H1 (cell line): ENCODE data around the gene PPP1R3G.

Experiments
- CEBPB ChIP-seq: IDR thresholded peaks from 2 replicates; pipeline ENCODE4 v1.6.1; 2012; ENCODE audit warnings: low read depth, low read length
- CTCF ChIP-seq, 3 experiments: IDR thresholded peaks; 1 replicate in 2 of 3; 2 replicates in 1 of 3; pipeline versions ENCODE4 v1.5.1 to v1.6.1; 2011; ENCODE audit warnings: low read length in 3 of 3, mild to moderate bottlenecking in 3 of 3, inconsistent platforms in 2 of 3, low read depth in 1 of 3, moderate library complexity in 1 of 3; ENCODE audit not compliant: insufficient read depth in 1 of 3; ENCODE audit errors: control extremely low read depth in 1 of 3
- EGR1 ChIP-seq: IDR thresholded peaks from 2 replicates; pipeline ENCODE4 v1.6.1; 2011; ENCODE audit warnings: low read depth, low read length, borderline replicate concordance
- EP300 ChIP-seq, 2 experiments: IDR thresholded peaks; 1 replicate in 1 of 2; 2 replicates in 1 of 2; pipeline ENCODE4 v1.6.1; 2011 to 2012; ENCODE audit warnings: low read depth in 2 of 2, low read length in 2 of 2, mild to moderate bottlenecking in 2 of 2, borderline replicate concordance in 1 of 2, inconsistent platforms in 1 of 2, moderate library complexity in 1 of 2
- GABPA ChIP-seq: IDR thresholded peaks from 2 replicates; pipeline ENCODE4 v1.6.1; 2011; ENCODE audit warnings: mild to moderate bottlenecking, low read length, moderate library complexity, borderline replicate concordance; ENCODE audit not compliant: insufficient read depth
- HDAC6 ChIP-seq: IDR thresholded peaks from one replicate; pipeline ENCODE4 v1.7.1; 2012; ENCODE audit warnings: low read depth, mild to moderate bottlenecking, inconsistent platforms, low read length, moderate library complexity
- JUN ChIP-seq: IDR thresholded peaks from 2 replicates; pipeline ENCODE4 v1.6.1; 2011; ENCODE audit warnings: low read depth, mild to moderate bottlenecking, improper control_type of control experiment, low read length
- POLR2A ChIP-seq, 2 experiments: IDR thresholded peaks; 1 replicate in 1 of 2; 2 replicates in 1 of 2; pipeline ENCODE4 v1.6.1; 2011; ENCODE audit warnings: low read depth in 2 of 2, low read length in 2 of 2, mild to moderate bottlenecking in 2 of 2; ENCODE audit errors: control extremely low read depth in 1 of 2
- POLR2AphosphoS5 ChIP-seq: IDR thresholded peaks from 2 replicates; pipeline ENCODE4 v1.6.1; 2011; ENCODE audit warnings: low read depth, low read length
- RNF2 ChIP-seq: fragments of 200-900, 300-1000 bp; sonication (generic); IDR thresholded peaks from 2 replicates; pipeline ENCODE4 v1.7.1; 2016; ENCODE audit warnings: borderline replicate concordance, low read depth, mild to moderate bottlenecking, antibody characterized with exemption, low read length; ENCODE audit not compliant: poor library complexity, severe bottlenecking; ENCODE audit errors: missing control alignments
- SP2 ChIP-seq: IDR thresholded peaks from 2 replicates; pipeline ENCODE4 v1.6.1; 2012; ENCODE audit warnings: mild to moderate bottlenecking, low read length, inconsistent platforms
- TBP ChIP-seq: IDR thresholded peaks from 2 replicates; pipeline ENCODE4 v1.6.1; 2011; ENCODE audit warnings: low read depth, low read length, improper control_type of control experiment
- ZNF274 ChIP-seq: IDR thresholded peaks from 2 replicates; pipeline ENCODE4 v1.7.0; 2012; ENCODE audit warnings: low read length, borderline replicate concordance; ENCODE audit errors: extremely low read depth

- TF ChIP-seq CTCF (IDR thresholded peaks at IDR 0.05; ENCODE audit: control extremely low read depth in 1 of 3, insufficient read depth in 1 of 3, low read depth in 1 of 3, low read length in 3 of 3) (no peak), POLR2A (IDR thresholded peaks at IDR 0.05; ENCODE audit: control extremely low read depth in 1 of 2, low read depth in 2 of 2, low read length in 2 of 2) (no peak), TBP (no peak), EGR1 (no peak), POLR2AphosphoS5 (no peak), SP2 (no peak), RNF2 (no peak), EP300 (IDR thresholded peaks at IDR 0.05; ENCODE audit: borderline replicate concordance in 1 of 2, low read depth in 2 of 2, low read length in 2 of 2) (no peak), JUN (no peak), ZNF274 (no peak), CEBPB (no peak), GABPA (no peak), HDAC6 (no peak)
Observed at GRCh38 chr6:5073992-5074391, 11.1 kb upstream of the PPP1R3G start.
